Subcutaneous adipose tissue (tissue), 4 donors: ENCODE results near the gene ANP32B. TPM values are rescaled to one million over a fixed set of nuclear protein-coding genes. Genes with fewer than 3 reads are reported as not detected.

ENCODE experiments used
- CTCF ChIP-seq: fragments of 450-650 bp; IDR thresholded peaks from one replicate; pipeline ENCODE4 v1.5.1; 2016; ENCODE audit warnings: low read depth, mild to moderate bottlenecking, control low read depth, antibody characterized with exemption, moderate library complexity
- small RNA-seq: library from RNA; depleted of rRNA; stranded (forward); fragments of <200 nt; gene quantifications from one replicate; pipeline ENCODE3, GENCODE V24; 2016
- total RNA-seq, 4 donors: library from RNA; depleted of rRNA; stranded (reverse); fragments of >200 nt; gene quantifications; one replicate each; pipeline ENCODE4 v1.1.0, GENCODE V29; 2016

Gene ANP32B
- total RNA-seq, 4 donors from 2014 or later: 32.8 to 61.4 (median 43.8) TPM

DNA sequence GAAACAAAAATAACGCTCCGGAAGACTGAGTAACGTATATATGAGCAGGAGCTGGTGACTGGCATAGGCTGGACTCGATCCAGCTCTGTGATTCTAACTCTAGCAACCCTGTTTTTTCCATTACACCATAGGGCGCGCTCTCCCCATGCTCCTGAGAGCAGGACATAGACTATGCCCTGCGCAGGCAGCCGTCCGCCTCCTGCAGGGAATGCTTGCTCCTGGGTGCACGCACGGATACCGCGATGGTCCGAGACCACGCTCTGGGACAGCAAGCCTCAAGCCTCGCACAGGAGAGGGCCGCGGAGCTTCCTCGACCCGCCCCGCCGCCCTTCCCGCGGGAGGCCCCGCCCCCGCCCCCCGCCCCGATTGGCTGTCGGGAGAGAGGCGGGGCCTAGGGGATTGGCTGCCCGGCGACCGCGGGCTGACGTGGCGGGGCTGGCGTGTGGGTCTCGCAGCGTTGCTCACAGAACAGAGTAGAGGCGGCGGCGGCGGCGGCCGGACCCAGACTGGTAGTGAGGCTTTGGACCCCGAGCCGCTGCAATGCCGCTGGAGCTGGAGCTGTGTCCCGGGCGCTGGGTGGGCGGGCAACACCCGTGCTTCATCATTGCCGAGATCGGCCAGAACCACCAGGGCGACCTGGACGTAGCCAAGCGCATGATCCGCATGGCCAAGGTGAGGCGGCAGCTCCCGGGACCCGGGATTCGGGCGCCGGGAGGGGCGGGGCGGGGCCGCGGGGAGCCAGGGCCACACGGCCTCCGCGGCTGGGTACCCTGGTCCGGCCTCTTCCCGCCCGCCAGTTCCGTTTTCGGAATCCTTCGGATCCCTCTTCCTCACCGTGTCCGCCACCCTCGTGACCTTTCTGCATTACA lies 73.4 kb downstream of the ANP32B start, which contains the start of gene NANS:
Gene NANS, plus strand, starts transcription at position 464 of the 869 bp plus-strand sequence. Its CDS starts 77 bp downstream, at position 541.
- TF ChIP-seq CTCF: no peak

GRCh38 chr9:98057138-98057799 lies 74.1 kb downstream of the ANP32B start:
- TF ChIP-seq CTCF: no peak

DNA sequence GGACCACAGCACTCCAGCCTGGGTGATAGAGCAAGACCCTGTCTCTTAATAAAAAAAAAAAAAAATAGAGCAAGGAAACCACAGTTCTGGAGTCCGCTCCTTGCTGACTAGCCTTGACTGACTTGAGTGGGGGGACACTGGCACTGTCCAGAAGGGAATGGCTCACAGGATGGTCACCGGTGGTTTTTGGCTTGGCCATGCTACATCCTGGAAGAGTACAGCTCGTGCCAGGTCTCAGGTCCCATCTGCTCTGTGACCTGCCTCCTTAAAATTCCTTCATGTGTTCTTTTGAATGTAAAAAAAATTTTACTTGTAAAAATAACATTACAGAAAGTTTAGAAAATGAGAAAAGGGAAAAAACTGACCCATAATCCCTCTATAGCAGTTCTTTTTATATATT lies 79.0 kb downstream of the ANP32B start:
- TF ChIP-seq CTCF: no peak

GRCh38 chr9:98064623-98065392 lies 81.7 kb downstream of the ANP32B start:
- TF ChIP-seq CTCF: no peak

Small RNAs within 50 kb of the gene (small RNA-seq; reads per million reads assigned to genes)
- gene RNU6-918P: not detected

Other genes starting within 250 kb of the ANP32B start
- not detected for gene FOXE1, start 130.1 kb upstream of the ANP32B start, total RNA-seq
- gene TRMO, start 60.8 kb upstream of the ANP32B start, total RNA-seq: 10 to 100 TPM; 21.7 to 29.5 (median 26.3) TPM
- gene HEMGN, start 45.2 kb upstream of the ANP32B start, total RNA-seq: under 1 TPM in 1 of 4 donors, not detected in 3; 0.65 TPM
- gene NANS, start 73.4 kb downstream of the ANP32B start, total RNA-seq: 10 to 100 TPM; 27.7 to 58.6 (median 41.9) TPM
- 10 to 100 TPM; 10.7 to 44.2 (median 18.2) TPM for gene TRIM14, start 135.9 kb downstream of the ANP32B start, total RNA-seq
- 10 to 100 TPM in 1 of 4 donors, 1 to 10 TPM in 2, under 1 TPM in 1; 0.82 to 10.4 (median 2.0) TPM for gene CORO2A, start 209.3 kb downstream of the ANP32B start, total RNA-seq